Chondrocyte (in vitro differentiated cells): Measurements from ENCODE around the gene JAG2. TPM values are rescaled to one million over a fixed set of nuclear protein-coding genes. Genes with fewer than 3 reads are reported as not detected.

ENCODE experiments used
- DNase-seq: peaks from one replicate; pipeline ENCODE4 v3.0.0; 2021; ENCODE audit warnings: mixed read lengths, low spot score
- H3K27ac Mint-ChIP-seq: one replicate; pipeline ENCODE4 v1.8.0; 2021; ENCODE audit warnings: mild to moderate bottlenecking, moderate library complexity, mixed read lengths; ENCODE audit not compliant: unreplicated experiment
- H3K27me3 Mint-ChIP-seq: 2 replicates; pipeline ENCODE4 v1.8.0; 2021; ENCODE audit warnings: low read depth, mixed read lengths
- H3K36me3 Mint-ChIP-seq: 2 replicates; pipeline ENCODE4 v1.8.0; 2021; ENCODE audit warnings: low read depth, mixed read lengths
- H3K4me1 Mint-ChIP-seq: 2 replicates; pipeline ENCODE4 v1.8.0; 2021; ENCODE audit warnings: low read depth, mild to moderate bottlenecking, mixed read lengths
- H3K4me3 Mint-ChIP-seq: one replicate; pipeline ENCODE4 v1.8.0; 2021; ENCODE audit warnings: mild to moderate bottlenecking, moderate library complexity, mixed read lengths; ENCODE audit not compliant: unreplicated experiment
- H3K9me3 Mint-ChIP-seq: 2 replicates; pipeline ENCODE4 v1.8.0; 2021; ENCODE audit warnings: low read depth, mixed read lengths
- total RNA-seq: library from RNA; stranded (reverse); gene quantifications from 3 replicates; pipeline ENCODE4 v1.2.1, GENCODE V29; 2021
- TF ChIP-seq, protein P1 (sequence below): fragments of 200-600 bp; sonication (generic); IDR thresholded peaks from 2 replicates; pipeline ENCODE4 v1.5.0; 2021; ENCODE audit warnings: antibody characterized with exemption, mild to moderate bottlenecking, moderate library complexity

JAG2 gene
- total RNA-seq, 1 donor from 2014 or later, result 18.2 TPM

DNA sequence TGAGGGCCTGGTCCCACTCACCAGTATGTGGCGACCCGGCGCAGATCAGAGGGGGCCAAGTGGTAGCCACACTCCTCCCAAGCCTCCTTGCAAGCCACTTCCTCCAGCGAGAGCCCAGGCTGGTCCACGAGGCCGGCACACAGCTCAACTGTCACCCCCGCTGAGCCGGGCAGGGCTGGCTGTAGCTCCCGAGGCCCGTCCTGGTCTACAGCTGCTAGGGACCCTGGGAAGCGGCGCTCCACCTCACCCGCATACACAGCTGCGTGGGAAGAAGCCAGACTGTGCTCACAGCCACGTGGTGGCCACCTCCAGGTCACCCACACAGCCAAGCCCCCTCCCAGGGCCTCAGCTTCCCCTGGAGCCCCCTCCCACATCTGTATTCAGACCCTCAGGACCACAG is 7.9 kb upstream of the JAG2 start:
- Mint-ChIP-seq H3K36me3 (no peaks in the 10 kb centered on the region), H3K4me1 (peaks cover 9% of the 10 kb centered on the region), H3K9me3 (no peaks in the 10 kb centered on the region), H3K27me3 (no peaks in the 10 kb centered on the region), H3K4me3 (no peak overlapping the region), H3K27ac (no peak overlapping the region)
- TF ChIP-seq, protein P1, sequence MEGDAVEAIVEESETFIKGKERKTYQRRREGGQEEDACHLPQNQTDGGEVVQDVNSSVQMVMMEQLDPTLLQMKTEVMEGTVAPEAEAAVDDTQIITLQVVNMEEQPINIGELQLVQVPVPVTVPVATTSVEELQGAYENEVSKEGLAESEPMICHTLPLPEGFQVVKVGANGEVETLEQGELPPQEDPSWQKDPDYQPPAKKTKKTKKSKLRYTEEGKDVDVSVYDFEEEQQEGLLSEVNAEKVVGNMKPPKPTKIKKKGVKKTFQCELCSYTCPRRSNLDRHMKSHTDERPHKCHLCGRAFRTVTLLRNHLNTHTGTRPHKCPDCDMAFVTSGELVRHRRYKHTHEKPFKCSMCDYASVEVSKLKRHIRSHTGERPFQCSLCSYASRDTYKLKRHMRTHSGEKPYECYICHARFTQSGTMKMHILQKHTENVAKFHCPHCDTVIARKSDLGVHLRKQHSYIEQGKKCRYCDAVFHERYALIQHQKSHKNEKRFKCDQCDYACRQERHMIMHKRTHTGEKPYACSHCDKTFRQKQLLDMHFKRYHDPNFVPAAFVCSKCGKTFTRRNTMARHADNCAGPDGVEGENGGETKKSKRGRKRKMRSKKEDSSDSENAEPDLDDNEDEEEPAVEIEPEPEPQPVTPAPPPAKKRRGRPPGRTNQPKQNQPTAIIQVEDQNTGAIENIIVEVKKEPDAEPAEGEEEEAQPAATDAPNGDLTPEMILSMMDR, result no peak
- no peak for DNase-seq

DNA sequence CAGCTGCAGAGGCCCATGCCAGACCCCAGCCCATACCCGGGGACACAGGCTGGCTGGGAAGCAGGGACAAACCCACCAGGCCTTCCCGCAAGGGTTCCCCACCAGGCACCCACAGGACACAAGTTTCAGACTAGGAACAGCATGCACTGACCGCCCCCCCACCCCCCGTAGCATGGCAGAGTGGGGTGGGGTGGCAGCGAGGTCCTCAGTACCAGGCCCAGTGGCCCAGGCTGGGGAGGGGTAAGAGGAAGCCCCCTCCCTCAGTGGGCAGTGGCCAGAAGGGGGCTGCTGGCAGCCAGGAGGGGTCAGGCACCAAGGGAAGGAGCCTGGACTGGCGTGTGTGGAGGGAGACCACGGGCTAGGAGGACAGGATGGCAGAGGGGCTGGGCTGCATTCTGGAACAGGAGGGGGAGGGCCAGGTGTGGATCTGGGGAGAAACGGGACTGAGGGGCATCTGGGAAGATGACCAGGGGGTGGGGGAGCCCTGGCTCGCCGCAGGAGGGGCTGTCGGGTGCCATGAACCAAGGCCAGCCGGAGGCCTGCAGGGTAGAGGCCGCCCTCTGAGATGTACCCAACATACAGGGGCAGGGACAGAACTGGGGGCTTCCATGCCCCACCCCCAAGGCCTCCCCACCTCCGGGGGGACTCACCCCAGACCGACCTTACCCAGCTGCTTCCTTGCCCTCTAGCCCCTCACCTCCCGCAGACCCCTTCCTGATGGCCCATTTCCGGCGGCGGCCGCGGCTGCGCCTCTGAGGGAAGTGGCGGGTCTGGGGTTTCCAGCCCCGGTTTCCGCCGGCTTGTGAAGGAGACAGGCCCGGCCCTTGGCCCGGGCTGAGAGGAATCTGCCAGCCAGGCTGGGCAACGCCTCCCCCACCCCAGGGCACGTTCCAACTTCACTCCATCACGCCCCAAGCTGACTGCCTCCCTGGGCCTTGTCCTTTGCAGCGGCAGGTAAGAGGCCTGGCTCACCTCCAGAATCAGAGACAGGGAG is 5.6 kb upstream of the JAG2 start:
- H3K36me3 Mint-ChIP-seq, result no peaks in the 10 kb centered on the region
- DNase-seq, result no peak
- H3K27ac Mint-ChIP-seq, result no peak overlapping the region
- no peaks in the 10 kb centered on the region for H3K27me3 Mint-ChIP-seq
- no peaks in the 10 kb centered on the region for H3K9me3 Mint-ChIP-seq
- peaks cover 18% of the 10 kb centered on the region for H3K4me1 Mint-ChIP-seq
- H3K4me3 Mint-ChIP-seq, result no peak overlapping the region
- TF ChIP-seq, protein P1, result no peak

DNA sequence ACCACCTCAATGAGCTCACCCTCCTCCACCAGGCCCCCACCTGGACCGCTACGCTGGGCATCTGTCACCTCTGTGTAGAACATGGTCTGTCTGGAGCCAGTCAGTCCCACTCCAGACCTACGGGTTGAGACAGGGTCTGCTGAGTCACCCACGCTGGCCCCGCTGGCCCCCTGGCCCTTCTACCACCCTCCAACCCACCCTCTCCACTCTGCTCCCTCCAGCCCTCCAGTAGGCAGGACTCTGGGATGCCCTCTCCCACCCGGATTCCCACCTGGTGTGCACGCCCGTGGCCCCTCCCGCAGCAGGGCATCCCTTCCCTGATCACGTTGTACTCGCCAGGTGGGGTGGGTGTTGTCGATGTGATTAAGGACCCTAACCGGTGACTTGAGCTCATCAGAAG is 4.6 kb upstream of the JAG2 start:
- Mint-ChIP-seq H3K36me3 (no peaks in the 10 kb centered on the region), H3K27me3 (no peaks in the 10 kb centered on the region), H3K4me1 (peaks cover 20% of the 10 kb centered on the region), H3K4me3 (no peak overlapping the region), H3K27ac (no peak overlapping the region), H3K9me3 (no peaks in the 10 kb centered on the region)
- TF ChIP-seq, protein P1, result no peak
- DNase-seq, result no peak

DNA sequence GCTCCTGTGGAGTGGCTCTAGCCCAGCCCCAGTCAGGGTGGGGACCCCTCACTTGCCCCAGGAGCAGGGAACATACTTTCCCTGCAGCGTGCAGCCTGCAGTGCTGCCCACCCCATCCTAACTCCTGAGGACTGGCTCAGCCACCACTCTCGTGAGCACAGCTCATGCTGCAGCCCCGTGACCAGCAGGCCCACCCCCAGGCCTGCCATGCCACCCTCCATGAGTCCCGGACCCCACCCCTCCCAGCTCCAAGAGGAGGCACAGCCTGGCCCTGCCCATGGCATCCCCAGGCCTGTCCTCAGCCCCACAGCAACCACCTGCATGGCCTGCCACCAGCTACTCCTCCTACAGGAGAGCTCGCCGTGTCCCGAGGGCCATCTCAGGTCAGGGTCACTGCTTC is 3.9 kb upstream of the JAG2 start:
- no peak for DNase-seq
- no peak overlapping the region for H3K27ac Mint-ChIP-seq
- H3K36me3 Mint-ChIP-seq, result no peaks in the 10 kb centered on the region
- H3K9me3 Mint-ChIP-seq, result no peaks in the 10 kb centered on the region
- no peaks in the 10 kb centered on the region for H3K27me3 Mint-ChIP-seq
- H3K4me1 Mint-ChIP-seq, result peaks cover 20% of the 10 kb centered on the region
- H3K4me3 Mint-ChIP-seq, result no peak overlapping the region
- TF ChIP-seq, protein P1, result no peak

DNA sequence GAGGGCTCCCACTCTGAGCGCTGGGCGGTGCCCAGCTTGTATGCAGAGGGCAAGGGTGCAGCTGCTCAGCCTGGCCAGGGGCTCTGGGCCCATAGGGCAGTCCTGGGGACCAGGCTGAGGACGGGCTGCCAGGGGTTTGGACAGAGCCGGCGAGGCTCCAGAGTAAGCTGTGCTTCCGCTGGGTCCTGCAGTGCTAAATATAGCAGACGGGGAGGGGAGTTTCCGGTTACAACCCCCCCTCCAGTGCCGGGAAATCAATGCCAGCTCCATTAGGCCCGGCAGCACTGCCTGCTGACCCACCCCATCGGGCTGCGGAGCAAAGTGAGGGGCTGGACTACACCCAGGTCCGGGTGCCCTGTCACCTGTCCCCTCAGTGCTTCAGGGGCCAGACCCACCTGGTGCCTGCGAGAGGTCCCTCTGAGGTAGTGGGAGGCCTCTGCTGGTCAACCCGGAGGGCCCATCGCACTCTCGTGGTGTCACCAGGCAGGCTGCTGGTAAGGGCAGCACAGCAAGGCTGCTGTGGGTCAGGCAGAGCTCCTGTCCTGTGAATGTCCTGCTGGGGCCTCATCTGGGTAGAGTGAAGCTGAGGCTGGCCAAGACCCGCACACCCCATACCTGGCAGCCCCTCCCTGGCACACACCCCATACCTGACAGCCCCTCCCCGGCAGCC is 2.6 kb upstream of the JAG2 start:
- H3K27me3 Mint-ChIP-seq, result no peaks in the 10 kb centered on the region

More for the DNA sequence above, 2.6 kb upstream of the JAG2 start:
- Mint-ChIP-seq H3K4me3 (no peak overlapping the region), H3K4me1 (peaks cover 24% of the 10 kb centered on the region), H3K27ac (no peak overlapping the region), H3K36me3 (no peaks in the 10 kb centered on the region), H3K9me3 (no peaks in the 10 kb centered on the region)
- DNase-seq, result no peak
- TF ChIP-seq, protein P1, result no peak
